ENCODE measurements around the gene HERC3.

GRCh38 chr4:88659055-88659889, 67.0 kb downstream of the HERC3 start:
- TF ChIP-seq, protein P1, sequence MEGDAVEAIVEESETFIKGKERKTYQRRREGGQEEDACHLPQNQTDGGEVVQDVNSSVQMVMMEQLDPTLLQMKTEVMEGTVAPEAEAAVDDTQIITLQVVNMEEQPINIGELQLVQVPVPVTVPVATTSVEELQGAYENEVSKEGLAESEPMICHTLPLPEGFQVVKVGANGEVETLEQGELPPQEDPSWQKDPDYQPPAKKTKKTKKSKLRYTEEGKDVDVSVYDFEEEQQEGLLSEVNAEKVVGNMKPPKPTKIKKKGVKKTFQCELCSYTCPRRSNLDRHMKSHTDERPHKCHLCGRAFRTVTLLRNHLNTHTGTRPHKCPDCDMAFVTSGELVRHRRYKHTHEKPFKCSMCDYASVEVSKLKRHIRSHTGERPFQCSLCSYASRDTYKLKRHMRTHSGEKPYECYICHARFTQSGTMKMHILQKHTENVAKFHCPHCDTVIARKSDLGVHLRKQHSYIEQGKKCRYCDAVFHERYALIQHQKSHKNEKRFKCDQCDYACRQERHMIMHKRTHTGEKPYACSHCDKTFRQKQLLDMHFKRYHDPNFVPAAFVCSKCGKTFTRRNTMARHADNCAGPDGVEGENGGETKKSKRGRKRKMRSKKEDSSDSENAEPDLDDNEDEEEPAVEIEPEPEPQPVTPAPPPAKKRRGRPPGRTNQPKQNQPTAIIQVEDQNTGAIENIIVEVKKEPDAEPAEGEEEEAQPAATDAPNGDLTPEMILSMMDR (IDR thresholded peaks at IDR 0.05): peak; percentile 60 to 67 (median 67)
- no peak for TF ChIP-seq POLR2A (IDR thresholded peaks at IDR 0.05)

All from testis (tissue), 2 donors.